ENCODE data around the gene TMEM232.
A peak's percentile ranks its signal among the peaks of the same experiment; 100 is the strongest.
"Not testable (repeated sequence)": the region's sequence is repeated elsewhere in the genome, so short reads cannot be mapped to it uniquely, and the experiment has no call there.

Gene TMEM232

GRCh38 chr5:110736753-110737152, 10.3 kb upstream of the TMEM232 start:
- H3K4me2 ChIP-seq (ENCODE audit: low read length): peak overlapping the region; percentile 33
- TF ChIP-seq CTCF (IDR thresholded peaks at IDR 0.05; ENCODE audit: low read depth, low read length, poor library complexity, severe bottlenecking) (no peak), EZH2phosphoT487 (IDR thresholded peaks at IDR 0.05; ENCODE audit: borderline replicate concordance, low read length) (no peak)
- H3K4me1 ChIP-seq (ENCODE audit: control insufficient read depth, low read length): peaks cover 32% of the 10 kb centered on the region
- no peaks in the 10 kb centered on the region for H3K9me2 ChIP-seq (replicated peaks; ENCODE audit: control insufficient read depth, low read length)
- H3K79me2 ChIP-seq (ENCODE audit: control insufficient read depth, low read length): peaks cover 34% of the 10 kb centered on the region
- H3K9me3 ChIP-seq (ENCODE audit: control insufficient read depth, insufficient read depth, low read length): no peaks in the 10 kb centered on the region
- H4K20me1 ChIP-seq (ENCODE audit: control insufficient read depth, insufficient read depth, low read depth, low read length): peaks cover 6% of the 10 kb centered on the region; the same call in 1 of the 2 replicates
- H3K27ac ChIP-seq (ENCODE audit: low read depth, low read length): no peak overlapping the region
- no peaks in the 10 kb centered on the region for H3F3A ChIP-seq (ENCODE audit: control insufficient read depth, insufficient read depth)
- no peaks in the 10 kb centered on the region for H3K27me3 ChIP-seq (ENCODE audit: control insufficient read depth, low read length)
- H3K36me3 ChIP-seq (ENCODE audit: control insufficient read depth, low read length): peaks cover 11% of the 10 kb centered on the region; the same call in 1 of the 2 replicates
- H3K4me3 ChIP-seq (ENCODE audit: low read length): peak overlapping the region; percentile 23

- no peak for TF ChIP-seq EZH2phosphoT487 (IDR thresholded peaks at IDR 0.05; ENCODE audit: borderline replicate concordance, low read length)
- no peak for TF ChIP-seq CTCF (IDR thresholded peaks at IDR 0.05; ENCODE audit: low read depth, low read length, poor library complexity, severe bottlenecking)
- H3K9me3 ChIP-seq (ENCODE audit: control insufficient read depth, insufficient read depth, low read length): no peaks in the 10 kb centered on the region
- H3K4me2 ChIP-seq (ENCODE audit: low read length): no peak overlapping the region
Observed at GRCh38 chr5:110735556-110735955, 9.1 kb upstream of the TMEM232 start.

GRCh38 chr5:110734101-110734500, 7.6 kb upstream of the TMEM232 start:
- Histone ChIP-seq H3K79me2 (ENCODE audit: control insufficient read depth, low read length) (peaks cover 8% of the 10 kb centered on the region), H4K20me1 (ENCODE audit: control insufficient read depth, insufficient read depth, low read depth, low read length) (no peaks in the 10 kb centered on the region), H3K27me3 (ENCODE audit: control insufficient read depth, low read length) (no peaks in the 10 kb centered on the region), H3K27ac (ENCODE audit: low read depth, low read length) (no peak overlapping the region), H3K4me3 (ENCODE audit: low read length) (no peak overlapping the region), H3K4me1 (ENCODE audit: control insufficient read depth, low read length) (peaks cover 19% of the 10 kb centered on the region), H3K4me2 (ENCODE audit: low read length) (no peak overlapping the region), H3K36me3 (ENCODE audit: control insufficient read depth, low read length) (no peaks in the 10 kb centered on the region; the same call in 1 of the 2 replicates), H3K9me3 (ENCODE audit: control insufficient read depth, insufficient read depth, low read length) (no peaks in the 10 kb centered on the region), H3F3A (ENCODE audit: control insufficient read depth, insufficient read depth) (no peaks in the 10 kb centered on the region), H3K9me2 (replicated peaks; ENCODE audit: control insufficient read depth, low read length) (no peaks in the 10 kb centered on the region)
- TF ChIP-seq EZH2phosphoT487 (IDR thresholded peaks at IDR 0.05; ENCODE audit: borderline replicate concordance, low read length): no peak
- TF ChIP-seq CTCF (IDR thresholded peaks at IDR 0.05; ENCODE audit: low read depth, low read length, poor library complexity, severe bottlenecking): no peak

More at GRCh38 chr5:110735556-110735955, 9.1 kb upstream of the TMEM232 start:
- Histone ChIP-seq H4K20me1 (ENCODE audit: control insufficient read depth, insufficient read depth, low read depth, low read length) (no peaks in the 10 kb centered on the region; the same call in 1 of the 2 replicates), H3K27ac (ENCODE audit: low read depth, low read length) (no peak overlapping the region), H3K4me3 (ENCODE audit: low read length) (no peak overlapping the region), H3K27me3 (ENCODE audit: control insufficient read depth, low read length) (no peaks in the 10 kb centered on the region), H3F3A (ENCODE audit: control insufficient read depth, insufficient read depth) (no peaks in the 10 kb centered on the region), H3K9me2 (replicated peaks; ENCODE audit: control insufficient read depth, low read length) (no peaks in the 10 kb centered on the region), H3K79me2 (ENCODE audit: control insufficient read depth, low read length) (peaks cover 22% of the 10 kb centered on the region), H3K4me1 (ENCODE audit: control insufficient read depth, low read length) (peaks cover 29% of the 10 kb centered on the region), H3K36me3 (ENCODE audit: control insufficient read depth, low read length) (peaks cover 3% of the 10 kb centered on the region; the same call in 1 of the 2 replicates)

- H3K4me2 ChIP-seq (ENCODE audit: low read length); H3K4me1 ChIP-seq (ENCODE audit: control insufficient read depth, low read length); H4K20me1 ChIP-seq (ENCODE audit: control insufficient read depth, insufficient read depth, low read depth, low read length); H3K79me2 ChIP-seq (ENCODE audit: control insufficient read depth, low read length); H3K27ac ChIP-seq (ENCODE audit: low read depth, low read length); H3K9me2 ChIP-seq (replicated peaks; ENCODE audit: control insufficient read depth, low read length); H3K4me3 ChIP-seq (ENCODE audit: low read length); H3K9me3 ChIP-seq (ENCODE audit: control insufficient read depth, insufficient read depth, low read length); H3K27me3 ChIP-seq (ENCODE audit: control insufficient read depth, low read length); H3F3A ChIP-seq (ENCODE audit: control insufficient read depth, insufficient read depth); H3K36me3 ChIP-seq (ENCODE audit: control insufficient read depth, low read length): not testable (repeated sequence)
Observed at GRCh38 chr5:110731499-110731898, 5.0 kb upstream of the TMEM232 start.
